Measurements from ENCODE around the gene TRDMT1.

TRDMT1 gene

DNA sequence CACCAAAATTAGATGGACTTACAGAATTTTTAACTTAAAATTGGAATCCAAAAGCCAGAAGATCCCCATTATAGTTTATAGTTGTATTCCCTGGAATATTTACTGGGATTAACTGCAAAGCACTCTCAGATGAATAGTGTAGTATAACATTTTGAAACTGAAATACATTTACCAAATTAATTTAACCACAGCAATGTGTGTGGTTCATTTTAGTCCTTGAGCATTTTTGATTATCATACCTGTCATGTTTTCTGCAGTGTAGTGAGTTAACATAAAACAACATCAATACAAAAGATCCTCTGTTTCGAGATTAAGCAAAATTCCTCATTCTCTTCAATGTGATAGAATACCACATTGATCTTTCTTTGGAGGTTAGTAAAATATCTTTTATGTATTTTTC is 30.3 kb upstream of the TRDMT1 start:
- DNase-seq (ENCODE audit: low spot score) = no peak

DNA sequence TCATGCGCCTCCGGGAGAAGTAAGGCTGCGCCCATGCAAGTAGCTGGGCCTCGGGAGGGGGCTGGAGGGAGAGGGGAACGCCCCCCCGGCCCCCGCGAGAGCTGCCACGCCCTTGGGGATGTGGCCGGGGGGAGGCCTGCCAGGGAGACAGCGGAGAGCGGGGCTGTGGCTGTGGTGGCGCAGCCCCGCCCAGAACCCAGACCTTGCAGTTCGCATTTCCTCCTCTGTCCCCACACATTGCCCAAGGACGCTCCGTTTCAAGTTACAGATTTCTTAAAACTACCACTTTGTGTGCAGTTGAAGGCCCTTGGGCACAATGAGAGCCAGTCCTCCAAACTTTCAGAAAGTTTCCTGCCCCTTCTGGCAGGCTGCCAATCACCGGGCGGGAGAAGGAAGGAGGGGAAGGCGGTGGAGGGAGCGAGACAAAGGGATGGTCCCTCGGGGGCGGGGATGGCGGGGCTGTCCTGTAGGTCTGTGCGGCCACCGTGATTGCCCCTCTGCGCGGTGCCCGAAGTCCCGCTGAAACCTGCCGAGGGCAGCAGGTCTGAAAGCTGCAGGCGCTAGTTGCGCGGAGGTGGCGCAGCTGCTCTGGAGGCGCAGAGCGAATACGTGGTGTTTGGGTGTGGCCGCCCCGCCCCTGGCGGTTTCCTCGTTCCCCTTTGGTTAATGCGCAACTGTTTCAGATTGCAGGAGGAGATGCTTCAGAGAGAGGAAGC is 28.7 kb upstream of the TRDMT1 start:
- DNase-seq (ENCODE audit: low spot score) = peak; percentile 51

DNA sequence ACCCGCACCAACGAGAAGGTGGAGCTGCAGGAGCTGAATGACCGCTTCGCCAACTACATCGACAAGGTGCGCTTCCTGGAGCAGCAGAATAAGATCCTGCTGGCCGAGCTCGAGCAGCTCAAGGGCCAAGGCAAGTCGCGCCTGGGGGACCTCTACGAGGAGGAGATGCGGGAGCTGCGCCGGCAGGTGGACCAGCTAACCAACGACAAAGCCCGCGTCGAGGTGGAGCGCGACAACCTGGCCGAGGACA is 28.2 kb upstream of the TRDMT1 start:
- no peak for DNase-seq (ENCODE audit: low spot score)

DNA sequence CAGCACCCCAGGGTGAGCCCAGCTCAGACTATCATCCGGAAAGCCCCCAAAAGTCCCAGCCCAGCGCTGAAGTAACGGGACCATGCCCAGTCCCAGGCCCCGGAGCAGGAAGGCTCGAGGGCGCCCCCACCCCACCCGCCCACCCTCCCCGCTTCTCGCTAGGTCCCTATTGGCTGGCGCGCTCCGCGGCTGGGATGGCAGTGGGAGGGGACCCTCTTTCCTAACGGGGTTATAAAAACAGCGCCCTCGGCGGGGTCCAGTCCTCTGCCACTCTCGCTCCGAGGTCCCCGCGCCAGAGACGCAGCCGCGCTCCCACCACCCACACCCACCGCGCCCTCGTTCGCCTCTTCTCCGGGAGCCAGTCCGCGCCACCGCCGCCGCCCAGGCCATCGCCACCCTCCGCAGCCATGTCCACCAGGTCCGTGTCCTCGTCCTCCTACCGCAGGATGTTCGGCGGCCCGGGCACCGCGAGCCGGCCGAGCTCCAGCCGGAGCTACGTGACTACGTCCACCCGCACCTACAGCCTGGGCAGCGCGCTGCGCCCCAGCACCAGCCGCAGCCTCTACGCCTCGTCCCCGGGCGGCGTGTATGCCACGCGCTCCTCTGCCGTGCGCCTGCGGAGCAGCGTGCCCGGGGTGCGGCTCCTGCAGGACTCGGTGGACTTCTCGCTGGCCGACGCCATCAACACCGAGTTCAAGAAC is 27.7 kb upstream of the TRDMT1 start:
- peak; percentile 95 for DNase-seq (ENCODE audit: low spot score)

DNA sequence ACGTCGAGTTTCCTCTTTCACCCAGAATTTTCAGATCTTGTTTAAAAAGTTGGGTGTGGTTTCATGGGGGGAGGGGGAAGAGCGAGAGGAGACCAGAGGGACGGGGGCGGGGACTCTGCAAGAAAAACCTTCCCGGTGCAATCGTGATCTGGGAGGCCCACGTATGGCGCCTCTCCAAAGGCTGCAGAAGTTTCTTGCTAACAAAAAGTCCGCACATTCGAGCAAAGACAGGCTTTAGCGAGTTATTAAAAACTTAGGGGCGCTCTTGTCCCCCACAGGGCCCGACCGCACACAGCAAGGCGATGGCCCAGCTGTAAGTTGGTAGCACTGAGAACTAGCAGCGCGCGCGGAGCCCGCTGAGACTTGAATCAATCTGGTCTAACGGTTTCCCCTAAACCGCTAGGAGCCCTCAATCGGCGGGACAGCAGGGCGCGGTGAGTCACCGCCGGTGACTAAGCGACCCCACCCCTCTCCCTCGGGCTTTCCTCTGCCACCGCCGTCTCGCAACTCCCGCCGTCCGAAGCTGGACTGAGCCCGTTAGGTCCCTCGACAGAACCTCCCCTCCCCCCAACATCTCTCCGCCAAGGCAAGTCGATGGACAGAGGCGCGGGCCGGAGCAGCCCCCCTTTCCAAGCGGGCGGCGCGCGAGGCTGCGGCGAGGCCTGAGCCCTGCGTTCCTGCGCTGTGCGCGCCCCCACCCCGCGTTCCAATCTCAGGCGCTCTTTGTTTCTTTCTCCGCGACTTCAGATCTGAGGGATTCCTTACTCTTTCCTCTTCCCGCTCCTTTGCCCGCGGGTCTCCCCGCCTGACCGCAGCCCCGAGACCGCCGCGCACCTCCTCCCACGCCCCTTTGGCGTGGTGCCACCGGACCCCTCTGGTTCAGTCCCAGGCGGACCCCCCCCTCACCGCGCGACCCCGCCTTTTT is 26.9 kb upstream of the TRDMT1 start, which contains the start of gene VIM:
Gene VIM, plus strand, starts transcription at position 151 of the 925 bp plus-strand sequence. CDS start 1,182 bp downstream, outside the sequence.
- peak; percentile 85 for DNase-seq (ENCODE audit: low spot score)

DNA sequence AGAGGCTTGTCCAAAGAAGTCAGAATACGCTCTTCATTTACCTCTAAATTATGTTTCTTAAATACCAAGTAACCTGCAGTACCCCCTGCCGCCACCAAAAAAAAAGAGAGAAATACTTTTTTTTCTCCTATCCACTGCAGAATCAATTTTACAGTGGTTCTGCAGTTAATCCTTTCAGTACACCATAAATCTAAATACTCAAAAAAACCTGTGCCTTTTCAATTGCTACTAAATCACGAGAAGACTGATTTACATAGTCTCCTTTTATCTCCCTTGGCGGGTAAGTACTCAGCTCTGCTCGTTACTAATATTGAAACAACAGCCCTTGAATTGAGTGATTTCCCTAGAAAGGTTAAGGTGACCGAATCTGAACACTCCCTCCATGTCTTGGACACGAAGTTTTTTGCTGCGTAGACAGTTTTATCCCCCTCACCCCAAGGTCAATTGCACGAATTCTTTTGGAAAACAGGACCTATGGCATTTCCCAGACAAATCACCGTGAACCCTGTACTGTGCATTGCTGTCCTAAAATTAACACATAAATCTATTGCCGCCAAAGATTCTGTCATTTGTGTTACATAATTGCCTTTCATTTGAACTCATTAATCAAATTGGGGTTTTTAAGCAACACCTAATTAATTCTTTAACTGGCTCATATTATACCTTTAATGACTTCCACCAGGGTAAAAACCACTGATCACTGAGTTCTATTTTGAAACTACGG is 26.1 kb upstream of the TRDMT1 start:
- no peak for DNase-seq (ENCODE audit: low spot score)

DNA sequence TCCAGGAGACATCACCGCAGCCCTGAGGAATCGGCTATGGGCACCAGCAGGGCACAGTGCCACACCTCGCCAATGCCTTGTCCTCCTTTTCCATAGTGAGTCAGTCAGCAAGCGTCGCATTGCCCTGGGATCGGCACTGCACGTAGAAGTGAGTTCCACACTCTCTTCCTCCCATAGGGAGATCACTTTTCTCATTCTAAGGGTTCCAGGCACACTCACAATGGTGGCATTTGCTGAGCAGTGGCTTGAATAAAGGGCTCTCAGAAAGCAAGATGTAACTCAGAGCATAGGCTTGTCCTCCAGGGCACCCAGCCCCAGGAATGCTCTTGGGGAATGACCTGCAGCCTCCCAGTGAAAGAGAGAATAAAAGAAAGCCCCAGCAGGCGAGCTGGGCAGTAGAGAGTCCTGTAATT is 25.4 kb upstream of the TRDMT1 start:
- DNase-seq (ENCODE audit: low spot score) = no peak

DNA sequence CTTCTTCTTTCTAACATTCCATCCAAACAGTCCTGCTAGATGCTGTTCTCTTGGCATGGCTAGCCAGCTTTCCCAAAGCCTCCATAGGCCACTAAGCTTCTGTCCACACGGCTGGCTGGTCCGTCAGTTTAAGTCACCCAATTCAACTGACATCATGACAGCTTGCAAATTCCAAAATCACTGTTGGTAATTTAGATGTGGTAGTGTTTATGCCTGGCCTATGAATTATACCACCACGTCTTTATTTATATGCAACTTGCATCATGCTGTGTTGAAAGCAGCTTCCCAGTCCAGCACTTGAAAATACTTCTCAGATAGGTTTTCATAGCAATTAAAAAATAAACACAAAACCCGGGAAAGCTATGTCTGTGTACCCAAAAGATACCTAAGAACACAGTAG is 24.3 kb upstream of the TRDMT1 start:
- DNase-seq (ENCODE audit: low spot score) = no peak

DNA sequence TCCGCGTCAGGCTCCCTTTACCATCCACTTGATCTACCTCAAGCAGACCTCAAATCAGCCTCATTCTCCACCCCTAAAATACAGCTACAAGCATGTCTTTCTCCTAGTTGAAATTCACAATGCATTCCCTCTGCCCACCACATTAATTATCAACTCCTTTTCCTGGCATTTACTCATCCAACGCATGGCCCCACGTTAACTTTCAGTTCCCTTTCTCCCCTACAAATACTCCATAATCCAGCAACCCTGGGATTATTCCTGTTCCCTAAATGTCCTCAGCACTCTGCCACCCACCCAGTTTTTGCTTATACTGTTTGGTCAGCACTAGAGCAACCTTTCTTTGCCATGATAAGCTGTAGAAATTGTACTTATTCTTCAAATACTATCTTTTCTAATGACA is 20.9 kb upstream of the TRDMT1 start:
- no peak for DNase-seq (ENCODE audit: low spot score)

DNA sequence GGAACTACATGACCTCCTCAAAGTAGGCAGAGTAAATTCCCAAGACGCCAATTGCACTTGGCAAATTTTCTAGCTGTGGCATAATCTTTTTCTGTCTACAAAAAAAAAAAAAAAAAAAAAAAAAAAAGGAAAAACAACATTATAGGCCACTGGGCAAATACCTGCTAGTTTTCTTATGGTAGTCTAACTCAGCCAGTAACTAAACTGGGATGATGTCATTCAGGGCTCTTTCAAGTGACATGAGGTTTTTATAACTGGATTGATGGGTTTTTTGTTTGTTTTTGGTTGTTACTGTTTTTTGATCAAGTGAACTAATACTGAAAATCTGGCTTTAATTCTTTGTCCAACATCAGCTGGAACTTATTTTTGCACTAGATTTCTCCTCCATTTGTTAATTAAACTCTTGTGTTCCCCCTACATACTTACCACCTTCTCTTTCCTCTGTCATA is 19.2 kb upstream of the TRDMT1 start:
- no peak for DNase-seq (ENCODE audit: low spot score)

DNA sequence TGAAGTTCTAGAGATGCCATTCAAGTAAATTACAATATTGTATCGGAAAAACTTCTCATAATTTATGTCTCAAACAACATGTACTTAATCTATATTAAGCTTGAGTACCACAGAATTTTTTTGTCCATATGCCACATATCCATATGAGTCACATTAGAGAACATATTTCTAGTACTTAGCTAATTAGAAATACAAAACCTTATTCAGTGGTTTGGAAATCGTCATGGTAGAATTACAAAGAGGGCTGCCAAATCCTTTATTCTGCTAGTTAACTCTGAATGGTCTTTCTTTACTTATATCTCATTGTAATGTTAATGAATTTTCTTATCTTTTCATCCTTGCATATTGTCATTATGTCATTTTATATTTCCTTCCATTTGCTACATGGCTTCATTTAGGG is 17.6 kb upstream of the TRDMT1 start:
- DNase-seq (ENCODE audit: low spot score) = no peak

DNA sequence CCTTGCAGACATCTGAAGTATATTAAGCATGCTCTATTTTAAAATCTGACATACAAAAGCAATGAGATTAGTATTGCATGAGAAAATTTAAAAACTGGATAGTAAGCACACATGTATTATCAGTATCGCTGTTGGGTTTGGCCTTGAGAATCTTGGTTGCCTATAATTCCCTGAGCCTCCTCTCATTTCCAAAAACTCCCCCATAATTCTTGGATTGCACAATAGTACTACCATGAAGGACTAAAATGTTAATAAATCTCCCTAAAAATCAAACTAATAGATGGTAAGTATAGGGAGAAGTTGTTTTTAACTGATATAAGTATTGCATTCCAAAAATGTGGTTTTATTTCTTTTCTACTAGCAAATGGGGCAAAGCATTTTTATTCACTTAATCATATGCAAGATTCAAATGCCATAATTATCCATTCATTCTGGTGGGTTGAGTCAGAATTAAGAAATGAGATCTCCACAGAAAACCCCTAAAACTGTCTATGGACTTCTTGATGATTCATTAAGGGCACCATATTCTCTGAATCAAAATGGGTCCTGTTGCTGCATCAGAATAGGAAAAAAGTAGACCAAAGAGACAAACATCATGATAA is 16.3 kb upstream of the TRDMT1 start:
- DNase-seq (ENCODE audit: low spot score) = peak; percentile 53

DNA sequence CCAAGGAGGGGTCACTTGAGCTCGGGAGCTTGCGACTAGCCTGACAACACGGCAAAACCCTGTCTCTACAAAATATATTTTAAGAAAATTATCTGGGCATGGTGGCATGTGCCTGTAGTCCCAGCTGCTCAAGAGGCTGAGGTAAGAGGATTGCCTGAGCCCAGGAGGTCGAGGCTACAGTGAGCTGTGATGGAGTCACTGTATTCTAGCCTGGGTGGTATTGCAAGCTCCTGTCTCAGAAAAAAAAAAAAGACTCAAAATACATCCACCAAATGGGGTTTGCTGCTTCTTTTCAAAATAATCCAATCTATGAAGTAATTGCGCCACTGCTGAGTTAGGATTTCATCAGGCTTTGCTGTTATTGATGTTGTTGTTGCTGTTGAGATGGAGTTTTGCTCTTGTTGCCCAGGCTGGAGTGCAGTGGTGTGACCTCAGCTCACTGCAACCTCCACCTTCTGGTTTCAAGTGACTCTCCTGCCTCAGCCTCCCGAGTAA is 15.5 kb upstream of the TRDMT1 start:
- DNase-seq (ENCODE audit: low spot score) = no peak

DNA sequence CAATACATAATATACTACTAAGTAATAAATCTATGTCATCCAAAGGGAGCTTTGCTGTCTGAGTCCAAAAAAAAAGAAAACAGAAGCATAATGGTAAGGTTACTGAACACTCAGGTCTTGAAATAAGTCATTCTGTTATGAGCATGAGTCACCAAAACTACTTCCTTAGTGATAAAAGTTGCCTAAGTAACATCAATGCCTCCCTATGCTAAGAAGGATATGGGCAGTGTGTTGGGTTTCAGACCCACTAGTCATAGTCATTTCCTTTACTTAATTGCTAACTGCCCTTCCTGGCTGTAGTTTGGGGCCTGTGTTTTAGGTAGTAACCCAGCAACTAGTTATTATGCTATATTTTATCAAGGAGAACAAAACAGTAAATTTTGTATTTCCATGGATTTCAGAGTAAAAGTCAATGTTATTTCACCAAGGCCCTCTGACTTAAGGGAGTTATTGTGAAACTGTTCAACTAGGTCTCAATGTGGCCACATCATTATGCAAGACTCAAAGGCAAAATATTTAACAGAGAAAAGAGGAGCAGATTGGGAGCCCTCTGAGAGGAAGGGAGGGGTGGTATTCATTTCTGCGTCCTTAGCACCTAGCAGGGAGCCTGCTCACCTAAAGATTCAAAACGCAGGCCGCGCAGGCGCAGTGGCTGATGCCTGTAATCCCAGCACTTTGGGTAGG is 14.9 kb upstream of the TRDMT1 start:
- DNase-seq (ENCODE audit: low spot score) = peak; percentile 47

DNA sequence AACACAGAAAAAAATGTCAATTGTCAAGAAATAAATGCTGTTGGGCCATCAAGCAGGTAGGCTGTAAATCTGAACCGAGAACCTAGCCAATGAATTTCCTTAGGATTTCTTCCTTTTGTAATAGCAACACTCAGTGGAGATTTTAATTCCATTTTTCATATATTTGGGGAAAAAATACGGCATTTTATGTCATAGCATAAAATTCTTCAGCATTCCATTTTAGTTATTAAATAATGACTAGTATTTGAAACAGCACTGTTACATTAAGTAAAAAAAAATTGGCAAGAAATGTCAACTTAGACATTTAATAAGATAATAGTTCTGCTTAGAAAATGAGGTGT is 14.3 kb upstream of the TRDMT1 start:
- DNase-seq (ENCODE audit: low spot score) = no peak

DNA sequence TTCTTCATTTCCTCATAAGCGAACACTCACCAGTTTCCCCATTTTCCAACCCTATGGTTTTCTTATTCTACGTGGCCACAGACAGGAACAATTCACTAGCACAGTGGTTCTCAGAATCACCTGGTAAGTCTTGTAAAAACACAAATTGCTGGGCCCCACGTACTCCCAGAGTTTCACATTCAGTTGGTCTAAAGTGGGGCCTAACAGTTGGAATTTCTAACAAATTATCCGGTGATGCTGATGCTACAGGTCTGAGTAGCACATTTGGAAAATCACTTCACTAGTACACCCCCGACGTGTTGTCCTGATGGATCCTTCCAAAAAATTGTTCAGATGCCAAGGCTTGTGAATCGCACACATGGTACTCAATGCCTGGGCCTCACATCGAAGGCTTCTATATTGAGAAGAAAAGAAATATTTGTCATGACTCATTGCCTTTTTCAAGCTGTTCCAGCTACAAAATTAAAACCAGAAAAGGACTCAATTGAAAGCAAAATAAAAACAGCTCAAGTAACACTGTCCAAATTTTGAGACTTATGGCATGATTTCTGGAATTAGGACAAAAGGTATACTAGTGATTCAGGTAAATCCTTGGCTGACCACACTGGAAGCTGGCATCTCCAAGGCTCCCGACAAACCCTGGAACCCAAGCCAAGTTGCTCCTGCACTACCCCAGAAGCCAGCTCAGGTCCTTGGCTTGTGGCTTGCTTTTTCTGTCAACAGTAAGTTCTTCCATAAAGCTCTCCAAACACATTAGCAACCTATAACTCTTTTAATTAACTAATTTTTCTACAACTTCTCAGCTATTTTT is 13.7 kb upstream of the TRDMT1 start:
- no peak for DNase-seq (ENCODE audit: low spot score)

DNA sequence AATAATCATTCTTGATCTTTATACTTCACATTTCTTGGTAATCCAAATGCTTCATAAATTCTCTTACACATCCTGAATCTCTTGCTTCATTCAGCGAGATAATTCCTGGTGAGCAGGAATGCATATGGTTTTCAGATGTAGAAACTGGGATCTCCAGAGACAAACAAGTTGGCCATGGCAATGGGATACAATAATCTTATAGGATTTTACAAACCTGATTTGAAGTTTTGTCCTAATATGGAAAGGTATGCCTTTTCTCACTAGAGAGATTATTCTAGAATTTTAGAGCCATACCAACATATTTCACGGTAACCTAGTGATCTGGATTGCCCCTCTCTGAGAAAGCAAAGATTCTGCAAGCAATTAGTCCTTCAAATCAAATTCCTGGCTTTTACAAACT is 13.1 kb upstream of the TRDMT1 start:
- no peak for DNase-seq (ENCODE audit: low spot score)

DNA sequence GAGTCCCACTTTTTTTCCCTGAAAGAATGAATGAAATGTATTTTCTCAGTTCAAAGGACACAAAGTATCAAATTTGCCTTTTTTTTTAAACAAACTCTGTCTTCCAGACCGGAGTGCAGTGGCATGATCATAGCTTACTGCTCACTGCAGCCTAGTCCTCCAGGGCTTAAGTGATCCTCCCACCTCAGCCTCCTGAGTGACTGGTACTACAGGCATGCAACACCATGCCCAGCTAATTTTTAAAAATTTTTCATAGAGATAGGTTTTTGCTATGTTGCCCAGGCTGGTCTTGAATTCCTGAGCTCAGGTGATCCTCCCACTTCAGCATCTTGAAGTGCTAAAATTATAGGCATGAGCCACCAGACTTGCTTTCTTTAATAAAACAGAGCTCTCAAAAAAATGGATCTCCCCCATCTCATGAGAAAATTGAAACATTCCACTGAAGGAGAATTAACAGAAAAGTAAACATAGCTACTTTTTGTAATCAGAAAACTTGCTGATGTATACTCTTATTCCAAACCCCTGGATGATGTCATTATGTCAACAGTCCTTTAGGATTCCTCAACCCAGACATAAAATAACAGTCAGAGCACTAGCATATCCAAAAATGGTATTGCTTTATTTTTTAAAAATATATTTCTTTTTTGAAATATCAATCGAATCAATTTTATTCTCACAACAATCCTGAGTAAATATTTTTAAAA is 12.3 kb upstream of the TRDMT1 start:
- no peak for DNase-seq (ENCODE audit: low spot score)

DNA sequence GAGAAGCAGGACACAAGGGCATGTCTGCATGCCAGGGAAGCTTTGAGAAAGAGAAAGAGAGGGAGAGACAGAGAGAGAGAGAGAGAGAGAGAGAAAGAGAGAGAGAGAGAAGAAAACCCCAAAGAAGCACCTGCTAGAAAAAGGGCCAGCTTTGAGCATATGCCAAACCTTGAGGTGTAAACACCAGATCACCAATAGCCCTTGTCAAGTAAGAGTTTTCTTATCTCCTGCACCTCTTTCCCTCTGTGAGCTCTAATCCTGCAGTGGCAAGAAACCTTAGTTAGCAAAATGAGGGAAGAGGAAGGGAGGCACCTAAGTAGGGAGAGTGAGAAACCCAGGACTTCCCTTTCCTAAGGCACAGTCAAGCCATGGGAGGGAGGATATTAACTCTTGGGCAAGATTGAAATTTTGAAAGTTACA is 11.3 kb upstream of the TRDMT1 start:
- no peak for DNase-seq (ENCODE audit: low spot score)

DNA sequence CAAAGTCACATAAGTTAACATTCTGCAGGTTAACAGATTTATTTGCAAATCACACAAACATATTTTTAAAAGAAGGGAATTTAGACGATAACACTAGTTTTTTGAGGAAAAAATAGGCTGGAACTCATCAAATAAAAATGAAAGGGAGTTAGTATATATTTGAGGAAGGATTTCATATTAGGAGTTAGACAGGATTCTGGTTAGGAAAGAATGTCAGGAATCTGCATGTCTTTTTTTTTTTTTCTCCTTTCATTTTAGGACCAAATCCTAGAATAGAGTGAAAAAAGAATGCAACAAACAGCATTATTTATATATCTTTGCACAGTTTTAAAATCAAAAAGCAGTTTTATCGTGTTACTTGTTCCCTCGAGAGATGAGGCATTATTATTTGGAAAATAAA is 8.9 kb upstream of the TRDMT1 start:
- DNase-seq (ENCODE audit: low spot score) = no peak

Data from hepatic stellate cell (primary cell).